Cardiac ventricle fibroblast (primary cell): ENCODE measurements around the gene RFC4. TPM values are rescaled to one million over a fixed set of nuclear protein-coding genes. Genes with fewer than 3 reads are reported as not detected.

ENCODE experiments used
- total RNA-seq: library from RNA; depleted of rRNA; stranded (reverse); fragments of >200 nt; gene quantifications from 2 replicates; pipeline ENCODE4 v1.2.3, GENCODE V29; 2015

The RFC4 gene, protein sequence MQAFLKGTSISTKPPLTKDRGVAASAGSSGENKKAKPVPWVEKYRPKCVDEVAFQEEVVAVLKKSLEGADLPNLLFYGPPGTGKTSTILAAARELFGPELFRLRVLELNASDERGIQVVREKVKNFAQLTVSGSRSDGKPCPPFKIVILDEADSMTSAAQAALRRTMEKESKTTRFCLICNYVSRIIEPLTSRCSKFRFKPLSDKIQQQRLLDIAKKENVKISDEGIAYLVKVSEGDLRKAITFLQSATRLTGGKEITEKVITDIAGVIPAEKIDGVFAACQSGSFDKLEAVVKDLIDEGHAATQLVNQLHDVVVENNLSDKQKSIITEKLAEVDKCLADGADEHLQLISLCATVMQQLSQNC
- 7.4 and 12.8 TPM in 2 replicates for total RNA-seq

DNA sequence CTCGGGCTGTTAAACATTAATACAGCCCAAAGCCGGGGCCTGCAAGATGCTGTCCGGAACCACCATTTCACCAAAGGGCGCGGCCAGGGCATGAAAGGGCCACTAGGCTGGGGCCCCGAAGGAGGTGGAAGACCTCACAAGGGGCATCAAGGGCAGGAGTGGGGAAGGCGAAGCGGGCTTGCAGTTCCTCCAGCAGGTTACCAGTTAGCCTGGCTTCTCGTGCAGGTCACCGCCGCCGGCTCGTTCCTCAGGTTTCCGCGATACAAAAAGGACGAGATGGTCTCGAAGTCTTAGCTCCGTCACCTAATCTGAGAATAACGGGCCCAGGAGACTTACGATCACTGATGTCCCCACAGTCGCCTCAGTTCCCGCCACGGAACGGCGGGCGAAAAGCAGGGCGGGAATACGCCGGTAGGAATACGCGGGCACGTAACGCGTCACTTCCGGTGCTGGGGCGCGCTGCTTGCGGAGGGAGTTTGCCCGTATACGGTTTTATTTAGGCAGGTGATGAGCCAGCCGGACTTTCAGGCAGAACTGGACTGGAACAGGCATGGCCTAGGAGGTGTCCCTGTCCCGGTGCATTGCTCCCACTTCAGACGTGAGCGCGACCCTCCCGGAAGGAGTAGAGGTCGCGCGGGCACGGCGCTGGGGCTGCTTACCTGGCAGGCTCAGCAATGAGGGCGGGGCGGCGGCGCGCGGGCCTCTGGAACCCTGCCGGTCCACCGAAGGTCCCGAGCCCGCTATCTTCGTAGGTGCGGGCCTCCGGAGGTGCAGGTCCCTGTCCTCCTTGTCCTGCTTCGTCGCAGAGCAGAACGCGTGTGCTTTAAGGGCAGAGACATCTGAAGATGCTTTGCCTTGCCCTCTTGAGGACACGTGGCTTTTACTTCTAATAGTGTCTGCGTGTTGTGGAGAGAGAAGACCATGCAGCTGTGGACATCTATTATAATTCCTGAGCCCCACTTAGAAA, at the start of gene RFC4:
RFC4 (minus strand) TSS at position 394 of the 967 bp plus-strand sequence. CDS start 1,769 bp downstream, outside the sequence.

DNA sequence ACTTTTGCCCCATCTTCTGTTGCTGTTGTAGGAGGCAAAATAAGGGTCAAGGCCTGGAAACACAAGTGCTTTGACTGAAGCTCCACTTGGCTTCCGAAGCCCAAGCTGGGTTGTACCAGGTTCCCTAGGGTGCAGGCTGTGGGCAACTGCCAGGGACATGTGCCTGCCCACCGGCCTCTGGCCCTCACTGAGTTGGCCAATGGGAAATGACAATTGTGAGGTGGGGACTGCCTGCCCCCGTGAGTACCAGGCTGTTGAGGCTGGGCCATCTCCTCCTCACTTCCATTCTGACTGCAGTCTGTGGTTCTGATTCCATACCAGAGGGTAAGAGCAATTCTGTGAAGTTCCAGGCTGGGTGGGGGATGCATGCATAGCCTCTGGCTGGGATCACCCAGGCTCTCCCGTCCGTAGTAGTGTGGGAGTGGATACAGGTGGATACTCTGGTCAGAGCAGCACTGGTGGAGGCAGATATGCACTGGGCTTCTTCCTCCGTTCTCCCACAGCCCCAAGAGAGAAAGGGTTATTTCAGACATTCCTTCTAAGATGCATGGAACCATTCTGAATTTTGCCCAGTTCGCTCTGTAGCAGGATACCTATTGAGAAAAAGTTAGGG, 36.2 kb upstream of the RFC4 start, which contains the start of gene ADIPOQ:
ADIPOQ (plus strand) TSS at position 285 of the 613 bp plus-strand sequence. CDS start 10,349 bp downstream, outside the sequence.

DNA sequence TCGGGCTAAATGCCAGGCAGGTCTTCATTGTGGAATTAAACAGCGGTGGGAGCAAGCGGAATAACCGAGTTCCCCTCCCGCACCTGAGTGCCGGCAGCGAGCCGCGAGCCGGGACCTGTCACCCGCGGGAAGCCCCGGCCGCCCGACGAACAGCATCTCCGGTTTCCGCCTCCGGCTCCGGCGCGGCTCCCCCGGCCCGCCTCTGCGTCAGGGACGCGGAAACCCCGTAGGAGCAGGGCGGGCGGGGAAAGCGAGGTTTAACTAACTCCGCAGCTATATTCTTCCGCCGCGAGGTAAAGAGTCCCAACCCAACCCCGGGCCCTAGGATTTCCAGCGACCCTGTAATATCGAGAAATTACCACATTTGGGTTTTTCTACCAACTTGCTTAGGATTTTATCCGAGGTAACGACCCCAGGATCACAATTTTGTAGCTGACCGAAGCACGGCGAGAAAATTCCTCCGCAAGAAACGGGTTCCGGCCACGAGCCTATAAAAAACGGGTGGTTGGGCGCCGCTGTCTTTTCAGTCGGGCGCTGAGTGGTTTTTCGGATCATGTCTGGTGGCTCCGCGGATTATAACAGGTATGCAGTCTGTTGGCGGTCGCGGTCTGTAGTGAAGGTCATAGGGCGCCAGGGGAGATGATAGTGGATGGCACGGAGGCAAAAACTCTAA, 23.1 kb downstream of the RFC4 start, which contains the start of gene EIF4A2:
EIF4A2 (plus strand) TSS at position 520 of the 673 bp plus-strand sequence; CDS start at position 554, 34 bp downstream.

Other genes with a start within 250 kb of the RFC4 start
- gene TBCCD1, start 239.1 kb downstream of the RFC4 start, total RNA-seq = 7.5 and 10.1 TPM in 2 replicates
- 51.1 and 60.6 TPM in 2 replicates for gene DNAJB11, start 235.8 kb downstream of the RFC4 start, total RNA-seq
- gene AHSG, start 193.4 kb downstream of the RFC4 start, total RNA-seq = not detected in 2 replicates
- gene FETUB, start 166.1 kb downstream of the RFC4 start, total RNA-seq = not detected in 2 replicates
- gene HRG, start 140.5 kb downstream of the RFC4 start, total RNA-seq = not detected in 2 replicates
- gene KNG1, start 89.1 kb downstream of the RFC4 start, total RNA-seq = not detected in 2 replicates
- gene EIF4A2, start 22.9 kb downstream of the RFC4 start, total RNA-seq = 251 and 455 TPM in 2 replicates
- 0.88 and 1.5 TPM in 2 replicates for gene ADIPOQ, start 36.2 kb upstream of the RFC4 start, total RNA-seq
- gene ST6GAL1, start 124.0 kb upstream of the RFC4 start, total RNA-seq = 2.1 and 6.5 TPM in 2 replicates